GM19324 (cell line): ENCODE results near the gene GPC6.

Experiments
- ATAC-seq: cut with Tn5 transposase; IDR thresholded peaks from one replicate; pipeline ENCODE4 v1.9.1; 2021; ENCODE audit warnings: mild to moderate bottlenecking, moderate library complexity; ENCODE audit not compliant: unreplicated experiment, low FRiP score

Gene GPC6

GRCh38 chr13:94210816-94211215, 984.2 kb downstream of the GPC6 start:
- no peak for ATAC-seq

- ATAC-seq = no peak
Measured at GRCh38 chr13:94212196-94212595, 985.6 kb downstream of the GPC6 start.

DNA sequence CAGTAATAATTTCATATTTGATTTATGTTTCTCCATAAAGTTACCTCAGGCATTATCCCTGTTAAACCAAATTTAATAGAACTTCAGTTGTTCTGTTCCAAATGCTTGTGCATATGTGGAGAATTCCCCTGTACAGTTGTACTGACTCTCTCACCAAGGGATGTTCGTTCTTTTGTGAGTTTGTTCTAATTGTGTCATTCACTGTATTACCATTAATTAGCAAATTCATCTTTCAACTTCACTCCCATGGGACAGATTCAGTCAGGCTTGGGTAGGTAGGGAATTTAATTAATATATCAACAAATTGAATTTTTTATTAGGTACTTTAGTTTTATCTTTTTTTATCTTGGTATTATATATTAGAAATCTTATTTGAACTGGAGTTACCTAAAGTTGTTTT, 987.5 kb downstream of the GPC6 start:
- no peak for ATAC-seq

- no peak for ATAC-seq
Measured at GRCh38 chr13:94214975-94215374, 988.4 kb downstream of the GPC6 start.

DNA sequence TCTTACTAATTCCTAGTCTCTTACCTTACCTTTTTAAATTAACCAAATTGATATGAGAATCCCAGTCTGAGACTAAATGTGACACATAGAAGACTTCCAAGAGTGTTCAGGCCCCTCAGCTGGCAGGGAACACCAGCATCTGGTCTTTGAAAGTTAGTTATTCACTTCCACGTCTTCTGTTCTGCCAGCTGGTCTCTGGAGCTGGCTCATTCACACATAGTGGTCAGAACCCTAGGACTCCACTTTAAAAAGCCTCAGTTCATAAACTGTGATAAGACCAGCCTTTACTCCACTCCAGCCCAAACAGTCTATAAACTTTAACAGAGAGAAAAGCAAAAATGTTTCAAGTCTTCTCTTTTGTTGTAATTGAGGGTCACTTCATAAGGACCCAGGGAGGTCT, 989.9 kb downstream of the GPC6 start:
- no peak for ATAC-seq

DNA sequence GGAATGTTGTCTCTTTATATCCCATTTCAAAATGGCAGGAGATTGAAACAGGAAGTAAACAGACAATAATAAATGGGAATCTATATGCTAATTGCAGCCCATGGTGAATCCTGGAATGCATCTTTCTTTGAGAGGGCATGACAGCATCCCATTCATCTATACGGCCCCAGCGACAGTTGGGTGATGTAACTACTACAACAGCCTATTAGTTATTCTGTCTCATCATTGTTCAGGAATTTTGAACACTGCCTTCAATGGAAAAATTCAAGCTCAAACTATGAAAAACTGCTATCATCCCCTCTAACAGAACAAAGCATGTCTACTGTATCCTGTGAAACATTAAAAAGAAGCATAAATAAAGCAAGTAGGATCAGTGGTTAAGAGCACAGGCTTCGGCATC, 990.8 kb downstream of the GPC6 start:
- ATAC-seq = no peak

DNA sequence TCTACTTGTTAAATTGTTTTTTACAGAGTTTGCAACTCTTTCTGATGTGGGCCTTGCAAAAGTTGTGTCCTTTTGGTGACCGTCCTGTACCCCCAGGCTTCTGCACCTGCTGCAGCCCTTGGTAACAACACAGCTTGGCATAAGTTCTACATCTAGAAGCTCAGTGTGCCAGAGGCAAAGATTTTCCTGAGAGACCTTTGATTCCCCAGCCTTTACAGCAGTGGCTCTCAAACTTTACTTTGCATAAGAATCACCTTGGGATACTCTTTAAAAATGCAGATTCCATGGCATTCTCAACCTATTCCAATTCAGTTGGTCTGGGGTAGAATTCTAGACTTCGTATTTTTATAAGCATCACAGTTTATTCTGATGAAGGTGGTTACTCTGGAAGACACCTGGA, 991.9 kb downstream of the GPC6 start:
- no peak for ATAC-seq

GRCh38 chr13:94218951-94219350, 992.3 kb downstream of the GPC6 start:
- ATAC-seq = no peak

DNA sequence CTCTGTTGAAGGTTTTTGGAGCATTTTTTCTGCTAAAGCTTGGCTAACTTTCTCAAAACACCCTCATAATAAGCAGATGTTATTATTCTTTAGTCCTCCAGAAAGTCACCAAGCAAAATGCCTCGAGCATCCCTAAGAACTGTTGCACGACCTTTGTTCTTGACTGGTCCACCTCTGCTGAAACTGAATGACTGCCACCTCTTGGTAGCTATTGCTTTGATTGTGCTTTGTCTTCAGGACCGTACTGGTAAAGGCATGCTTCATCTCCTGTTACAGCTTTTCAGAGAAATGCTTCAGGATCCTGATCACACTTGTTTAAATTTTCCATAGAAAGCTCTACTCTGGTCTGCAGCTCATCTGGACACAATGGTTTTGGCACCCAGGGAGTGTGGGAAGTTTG, 998.1 kb downstream of the GPC6 start:
- ATAC-seq = no peak

GRCh38 chr13:94227255-94227879, 1000.8 kb downstream of the GPC6 start:
- no peak for ATAC-seq

DNA sequence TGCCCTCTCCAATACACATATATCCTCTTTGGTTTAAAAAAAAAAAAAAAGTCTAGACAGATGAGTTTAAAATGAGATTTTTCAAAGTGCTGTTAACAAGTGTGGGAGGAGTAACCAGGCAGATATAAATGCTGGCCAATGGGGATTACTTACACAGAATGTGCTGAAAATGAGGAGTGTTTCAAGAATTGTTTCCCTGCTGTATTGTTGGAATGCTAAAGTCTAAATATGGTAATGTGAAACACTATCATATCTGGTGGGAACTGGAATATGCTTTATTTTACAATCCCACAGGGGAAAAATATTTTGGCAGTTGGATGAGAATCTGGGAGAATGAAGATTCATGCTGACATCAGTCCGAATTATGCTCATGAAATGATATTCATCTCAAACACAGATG, 1002.2 kb downstream of the GPC6 start:
- no peak for ATAC-seq

DNA sequence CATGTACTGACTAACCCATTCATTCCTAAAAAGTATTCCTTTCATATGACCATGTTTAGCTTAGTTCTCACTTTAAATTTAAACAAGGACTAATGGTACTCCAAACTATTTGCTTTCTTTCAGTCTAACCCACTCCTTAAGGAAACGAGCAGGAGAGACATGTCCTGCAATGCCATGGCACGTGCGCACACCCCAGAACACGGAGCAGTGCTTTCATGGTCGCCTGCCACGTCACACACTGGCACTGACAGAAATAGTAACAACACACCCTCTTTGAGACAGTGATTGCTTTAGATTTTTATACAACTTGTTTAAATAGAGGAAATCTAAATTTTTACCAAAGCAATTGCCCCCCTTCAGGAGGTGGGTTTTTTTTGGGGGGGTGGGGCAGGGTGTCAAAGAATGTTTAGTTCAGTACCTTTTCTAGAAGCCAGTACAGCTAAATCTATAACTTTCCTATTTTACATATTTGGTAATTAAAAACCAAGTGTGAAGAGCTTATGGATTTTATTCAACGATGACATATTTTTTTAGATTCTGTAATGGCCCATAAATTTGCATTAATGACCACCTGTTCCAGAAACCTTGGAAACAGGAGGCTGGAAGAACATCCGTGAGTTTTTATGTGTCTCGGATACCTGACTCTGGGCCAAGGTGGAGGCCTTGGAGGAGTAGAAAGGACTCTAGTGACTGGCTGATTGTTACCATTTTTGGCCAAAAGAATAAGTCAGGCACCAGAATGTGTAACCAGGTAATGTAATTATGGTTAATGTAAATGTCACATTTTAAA, 1005.7 kb downstream of the GPC6 start:
- ATAC-seq = no peak

GRCh38 chr13:94232956-94233355, 1006.3 kb downstream of the GPC6 start:
- no peak for ATAC-seq

DNA sequence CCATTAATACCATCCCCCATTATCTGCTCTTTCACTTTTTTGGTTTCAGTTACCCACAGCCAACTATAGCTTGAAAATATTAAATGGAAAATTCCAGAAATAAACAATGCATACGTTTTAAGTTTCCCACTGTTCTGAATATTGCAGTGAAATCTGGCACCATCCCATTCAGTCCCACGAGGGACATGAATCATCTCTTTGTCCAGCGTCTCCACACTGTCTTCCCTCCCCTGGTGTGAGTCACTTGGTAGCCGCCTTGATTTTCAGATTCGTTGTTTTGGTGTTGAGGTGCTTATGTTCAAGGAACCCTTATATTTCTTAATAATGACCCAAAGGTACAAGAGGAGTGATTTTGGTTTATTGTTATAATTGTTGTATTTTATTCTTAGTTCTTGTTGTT, 1006.8 kb downstream of the GPC6 start:
- no peak for ATAC-seq

DNA sequence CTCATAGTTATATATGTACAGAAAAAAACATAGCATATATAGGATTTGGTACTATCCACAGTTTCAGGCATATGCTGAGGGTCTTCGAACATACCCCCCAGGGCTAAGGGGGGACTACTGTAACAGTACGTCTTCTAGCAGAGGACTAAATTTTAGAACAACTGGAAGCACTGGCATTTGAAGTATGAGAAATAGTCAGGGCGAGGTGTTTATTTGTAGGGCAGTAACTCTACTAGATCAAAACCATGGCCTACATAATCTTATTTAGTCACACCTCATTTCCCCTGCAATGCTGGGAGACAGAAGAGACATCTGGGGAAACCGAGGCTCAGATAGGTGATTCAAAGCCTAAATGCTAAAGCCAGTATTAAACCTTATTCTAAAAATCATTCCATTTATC, 1007.2 kb downstream of the GPC6 start:
- ATAC-seq = no peak

GRCh38 chr13:94234738-94235137, 1008.1 kb downstream of the GPC6 start:
- ATAC-seq = no peak

- no peak for ATAC-seq
Measured at GRCh38 chr13:94236132-94236531, 1009.5 kb downstream of the GPC6 start.

DNA sequence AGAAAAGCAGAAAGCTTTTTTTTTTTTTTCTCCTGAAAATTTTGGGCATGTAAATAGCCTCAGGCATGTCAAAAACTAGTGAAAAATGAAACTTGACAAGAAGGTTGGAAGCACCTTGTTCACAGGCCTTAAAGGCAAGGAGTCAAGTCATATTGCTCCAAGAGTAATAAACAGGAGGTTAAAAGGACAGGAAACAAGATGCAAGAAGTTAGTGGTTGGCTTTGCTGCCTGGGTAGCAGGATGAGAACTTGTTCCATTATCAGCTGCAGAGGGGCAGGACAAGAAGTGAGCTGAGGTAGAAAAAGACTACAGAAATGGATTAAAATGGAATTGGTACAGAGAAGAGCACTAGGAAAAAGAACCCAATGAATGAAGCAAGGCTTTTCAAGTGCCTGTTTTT, 1010.3 kb downstream of the GPC6 start:
- ATAC-seq = no peak

- ATAC-seq = no peak
Measured at GRCh38 chr13:94239135-94239534, 1012.5 kb downstream of the GPC6 start.

DNA sequence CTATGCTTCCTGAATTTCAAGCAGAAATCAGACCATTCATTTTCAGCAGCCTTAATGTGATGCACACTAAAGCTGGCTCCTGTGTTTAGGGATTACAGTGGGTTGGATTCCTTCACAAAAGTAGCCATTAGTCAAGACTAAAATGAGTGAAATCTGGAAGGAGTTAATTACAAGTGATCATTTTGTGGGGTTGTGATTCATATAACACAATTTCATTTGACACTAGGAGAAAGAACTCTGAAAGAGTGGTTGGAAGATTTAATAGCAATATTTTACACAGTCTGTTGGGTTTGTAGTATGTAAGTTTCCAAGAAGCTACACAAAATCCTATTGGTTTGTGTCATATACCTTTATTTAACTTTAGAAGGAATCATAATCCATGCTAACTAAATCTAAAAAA, 1015.9 kb downstream of the GPC6 start:
- ATAC-seq = no peak

GRCh38 chr13:94243551-94243950, 1016.9 kb downstream of the GPC6 start:
- ATAC-seq = no peak

DNA sequence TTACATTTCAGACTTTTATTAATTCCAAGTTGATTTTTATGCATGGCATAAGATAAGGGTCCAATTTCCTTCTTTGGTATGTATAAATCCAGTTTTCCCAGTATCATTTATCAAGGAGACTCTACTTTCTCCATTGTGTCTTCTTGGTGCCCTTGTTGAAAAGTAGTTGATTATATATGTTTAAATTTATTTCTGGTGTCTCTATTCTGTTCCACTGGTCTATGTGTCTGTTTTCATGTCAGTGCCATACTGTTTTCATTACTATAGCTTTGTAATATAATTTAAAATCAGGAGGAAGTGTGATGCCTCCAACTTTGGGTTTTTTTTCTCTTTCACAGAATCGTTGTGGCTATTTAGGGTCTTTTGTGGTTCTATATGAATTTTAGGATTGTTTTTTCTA, 1019.9 kb downstream of the GPC6 start:
- no peak for ATAC-seq
